ENCODE data around the gene EDRF1.
"Not testable (repeated sequence)": the region's sequence is repeated elsewhere in the genome, so short reads cannot be mapped to it uniquely, and the experiment has no call there.

Gene EDRF1

GRCh38 chr10:125707541-125708468, 11.7 kb upstream of the EDRF1 start:
- DNase-seq: no peak

- DNase-seq: no peak
Measured at GRCh38 chr10:125708971-125709503, 10.5 kb upstream of the EDRF1 start.

DNA sequence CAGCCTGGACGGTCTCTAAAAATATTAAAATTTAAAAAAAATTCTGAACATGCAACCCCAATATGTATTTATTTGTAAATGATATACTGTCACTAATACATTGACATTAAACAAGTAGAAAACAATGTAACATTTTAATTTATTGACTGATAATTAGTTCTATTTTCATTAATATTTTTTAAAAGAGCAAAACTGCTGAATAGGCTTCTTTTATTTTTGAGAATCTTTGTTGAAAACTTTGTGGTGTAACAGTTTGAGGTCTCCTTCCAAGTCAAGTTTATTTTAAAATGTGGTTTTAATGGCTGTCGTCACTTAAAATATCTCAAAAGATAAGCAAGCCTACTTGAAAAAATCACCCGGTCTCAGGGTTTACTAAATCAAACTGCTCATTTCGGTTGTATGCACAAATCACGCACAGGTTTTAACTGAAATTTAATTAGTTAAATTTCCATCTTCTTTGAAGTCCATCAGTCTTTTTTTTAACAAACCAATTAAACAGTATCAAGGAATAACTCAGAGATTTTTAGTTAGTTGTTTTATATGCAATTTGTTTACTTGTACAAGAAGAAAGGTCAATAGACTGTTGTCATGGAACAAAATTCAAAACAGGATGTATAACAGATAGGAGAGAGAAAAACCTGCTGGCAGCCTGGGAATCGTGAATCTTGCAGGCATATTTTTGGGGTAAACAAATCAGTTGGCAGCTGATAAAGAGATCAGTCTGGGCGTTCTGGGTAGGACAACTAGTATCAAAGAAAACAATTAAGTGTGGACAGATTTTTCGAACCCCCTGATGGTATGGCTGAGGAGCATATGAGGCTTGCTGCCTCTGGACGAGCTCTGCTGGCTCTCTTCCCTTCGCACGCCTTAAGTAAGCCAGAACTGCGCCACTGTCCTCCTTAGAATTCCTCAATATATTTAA, 9.7 kb upstream of the EDRF1 start:
- no peak for DNase-seq

DNA sequence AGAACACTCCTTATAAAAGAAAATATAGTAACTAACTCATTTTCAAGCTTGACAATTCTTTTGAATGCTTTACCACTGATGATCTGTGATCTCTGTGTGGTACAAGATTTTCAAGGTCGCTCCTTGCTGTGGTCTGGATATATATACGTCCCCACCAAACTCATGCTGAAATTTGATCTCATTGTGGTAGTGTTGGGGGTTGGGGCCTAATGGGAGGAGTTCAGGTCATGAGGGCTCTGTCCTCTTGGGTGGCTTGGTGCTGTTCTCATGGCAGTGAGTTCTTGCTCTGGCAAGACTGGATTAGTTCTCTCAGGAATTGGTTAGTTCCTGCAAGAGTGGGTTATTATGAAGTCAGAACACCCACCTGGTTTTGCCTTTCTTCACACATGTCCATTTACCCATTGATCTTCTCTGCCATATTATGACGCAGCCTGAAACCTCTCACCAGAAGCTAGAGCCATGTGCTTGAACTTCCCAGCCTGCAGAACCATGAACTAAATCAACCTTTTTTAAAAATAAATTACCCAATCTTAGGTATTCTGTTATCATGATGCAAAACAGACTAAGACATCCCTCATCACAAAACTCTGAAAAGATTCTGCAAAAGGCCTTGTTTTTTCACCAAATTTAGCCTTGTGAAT, 8.3 kb upstream of the EDRF1 start:
- no peak for DNase-seq

DNA sequence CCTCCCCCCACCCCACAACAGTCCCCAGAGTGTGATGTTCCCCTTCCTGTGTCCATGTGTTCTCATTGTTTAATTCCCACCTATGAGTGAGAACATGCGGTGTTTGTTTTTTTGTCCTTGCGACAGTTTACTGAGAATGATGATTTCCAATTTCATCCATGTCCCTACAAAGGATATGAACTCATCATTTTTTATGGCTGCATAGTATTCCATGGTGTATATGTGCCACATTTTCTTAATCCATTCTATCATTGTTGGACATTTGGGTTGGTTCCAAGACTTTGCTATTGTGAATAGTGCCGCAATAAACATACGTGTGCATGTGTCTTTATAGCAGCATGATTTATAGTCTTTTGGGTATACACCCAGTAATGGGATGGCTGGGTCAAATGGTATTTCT, 4.8 kb upstream of the EDRF1 start:
- not testable (repeated sequence) for DNase-seq

GRCh38 chr10:125720002-125720382, 483 bp downstream of the EDRF1 start:
- no peak for DNase-seq

GRCh38 chr10:125721035-125721434, 1.5 kb downstream of the EDRF1 start:
- DNase-seq: no peak

DNA sequence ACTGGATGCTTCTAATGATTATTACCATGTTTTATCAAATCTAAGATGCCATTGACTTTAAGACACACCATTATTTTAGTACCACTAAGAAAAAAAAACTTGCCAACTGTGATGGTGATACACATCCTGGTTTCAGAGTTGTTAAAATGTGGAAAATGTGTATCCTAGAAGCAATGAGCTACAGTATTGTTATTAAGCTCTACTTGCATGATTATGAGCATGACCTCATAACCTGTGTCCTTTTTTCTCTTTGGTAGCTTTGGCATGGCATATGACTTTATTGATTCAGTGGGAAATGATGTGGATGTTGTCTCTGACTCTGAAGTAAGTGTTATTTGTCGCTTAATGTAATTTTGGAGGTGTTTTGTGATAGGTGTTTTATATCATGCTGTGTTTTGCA, 3.3 kb downstream of the EDRF1 start:
- no peak for DNase-seq

GRCh38 chr10:125726914-125727313, 7.4 kb downstream of the EDRF1 start:
- DNase-seq: no peak

- DNase-seq: no peak
Measured at GRCh38 chr10:125727436-125727835, 7.9 kb downstream of the EDRF1 start.

DNA sequence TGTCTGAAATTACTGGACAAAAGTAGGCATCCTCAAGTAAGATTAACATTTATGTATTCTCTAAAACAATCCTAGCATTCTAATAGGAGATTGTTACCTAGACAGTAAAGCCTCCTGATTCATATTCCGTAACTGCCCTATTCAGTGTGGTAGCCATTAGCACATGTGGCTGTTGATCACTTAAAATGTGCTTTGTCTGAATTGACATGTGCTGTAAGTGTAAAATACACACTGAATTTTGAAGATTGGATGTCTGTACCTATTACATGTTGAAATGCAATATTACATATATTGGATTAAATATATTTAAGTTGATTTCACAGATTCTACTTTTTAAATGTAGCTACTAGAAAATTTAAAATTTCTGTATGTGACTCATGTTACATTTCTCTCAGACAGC, 14.6 kb downstream of the EDRF1 start:
- no peak for DNase-seq

- no peak for DNase-seq
Measured at GRCh38 chr10:125734823-125735222, 15.3 kb downstream of the EDRF1 start.

GRCh38 chr10:125738206-125738605, 18.7 kb downstream of the EDRF1 start:
- DNase-seq: no peak

GRCh38 chr10:125739994-125740679, 20.6 kb downstream of the EDRF1 start:
- no peak for DNase-seq

DNA sequence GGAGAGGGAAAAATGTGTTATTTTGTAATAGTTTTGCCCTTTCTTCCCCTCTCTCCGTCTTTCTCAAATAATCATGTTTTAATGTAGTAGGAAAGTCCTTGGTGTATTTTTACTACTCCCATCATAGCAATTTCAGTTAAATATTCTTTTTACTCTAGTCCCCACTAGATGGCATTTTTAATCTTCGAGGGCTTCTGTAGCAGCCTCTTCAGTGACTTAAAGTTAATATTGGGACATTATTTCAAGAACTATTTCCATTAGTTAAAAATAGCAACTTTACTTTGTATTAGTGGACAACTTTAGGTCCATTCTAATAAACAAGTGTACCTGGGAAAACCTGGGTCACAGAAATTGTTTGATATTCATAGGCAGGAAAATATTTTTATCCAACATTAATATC, 23.0 kb downstream of the EDRF1 start:
- DNase-seq: no peak

- DNase-seq: no peak
Measured at GRCh38 chr10:125744909-125745308, 25.4 kb downstream of the EDRF1 start.

DNA sequence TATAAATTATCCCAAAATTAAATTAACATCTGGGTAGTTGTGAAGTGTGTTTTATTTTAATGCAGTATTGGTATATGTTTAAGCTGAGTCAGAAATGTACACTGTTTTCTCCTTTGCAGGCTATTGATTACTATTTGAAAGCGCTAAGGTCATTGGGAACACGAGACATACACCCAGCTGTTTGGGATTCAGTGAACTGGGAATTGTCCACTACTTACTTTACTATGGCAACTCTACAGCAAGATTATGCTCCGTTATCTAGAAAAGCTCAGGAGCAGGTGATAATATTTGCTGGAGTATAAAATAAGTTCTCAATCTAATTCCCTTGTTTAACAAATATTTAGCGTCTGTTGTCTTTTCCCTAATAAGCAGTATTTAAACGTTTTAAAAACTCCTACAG, 27.9 kb downstream of the EDRF1 start:
- DNase-seq: no peak

DNA sequence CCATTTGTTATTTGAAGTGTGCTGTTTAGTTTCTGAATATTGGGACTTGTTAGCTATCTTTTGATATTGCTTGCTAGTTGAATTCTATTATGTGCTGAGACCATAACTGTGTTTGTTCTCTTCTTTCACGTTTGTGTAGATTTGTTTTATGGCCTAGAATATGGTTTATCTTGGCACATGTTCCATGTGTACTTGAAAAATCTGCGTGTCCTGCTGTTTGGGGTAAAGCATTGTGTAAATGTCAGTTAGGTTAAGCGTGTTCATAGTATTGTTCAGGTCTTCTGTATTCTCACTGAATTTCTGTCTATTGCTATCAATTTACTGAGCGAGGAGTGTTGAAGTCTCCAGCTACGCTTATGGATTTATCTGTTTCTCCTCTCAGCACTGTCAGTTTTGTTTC, 36.7 kb downstream of the EDRF1 start:
- no peak for DNase-seq

DNA sequence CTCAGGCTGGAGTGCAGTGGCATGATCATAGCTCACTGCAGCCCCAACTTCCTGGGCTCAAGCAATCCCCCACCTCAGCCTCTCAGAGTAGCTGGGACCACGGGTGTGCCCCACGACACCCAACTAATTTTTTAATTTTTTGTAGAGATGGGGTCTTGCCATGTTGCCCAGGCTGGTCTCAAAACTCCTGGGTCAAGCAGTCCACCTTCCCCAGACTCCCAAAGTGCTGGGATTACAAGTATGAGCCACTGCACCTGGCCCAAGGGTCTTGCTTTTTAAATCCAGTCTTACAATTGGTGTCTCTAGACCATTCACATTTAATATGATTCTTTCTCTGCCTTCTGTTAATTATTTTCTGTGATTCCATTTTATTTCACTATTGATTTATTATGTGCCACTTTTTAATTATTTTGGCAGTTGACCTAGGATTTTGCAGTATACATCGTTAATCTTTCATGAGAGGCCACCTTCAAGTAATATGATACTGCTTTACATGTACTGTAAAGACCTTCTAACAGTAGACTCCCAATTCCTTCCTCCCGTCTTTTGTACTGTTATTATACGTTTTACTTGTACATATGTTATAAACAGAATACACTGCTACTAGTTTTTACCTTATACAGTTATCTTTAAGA, 37.5 kb downstream of the EDRF1 start:
- no peak for DNase-seq

GRCh38 chr10:125757742-125758141, 38.2 kb downstream of the EDRF1 start:
- DNase-seq: no peak

- no peak for DNase-seq
Measured at GRCh38 chr10:125761961-125762360, 42.5 kb downstream of the EDRF1 start.

Measured in activated CD4-positive, alpha-beta T cell treated with anti-CD3 and anti-CD28 coated beads, Interleukin-2, amount 50 U/mL, for 4 hours (primary cell).